Spleen (tissue), 7 donors: ENCODE results near the gene ACCS.

Experiments
- CTCF ChIP-seq, 11 experiments: fragments of 200-600 bp in 7 of 11; fragments of 450-650 bp in 4 of 11; sonication (generic) in 4 of 11; IDR thresholded peaks in 8 of 11; conservative IDR thresholded peaks in 3 of 11; 1 replicate in 7 of 11; 2 replicates in 4 of 11; pipeline versions ENCODE4 v1.4.0 to v1.8.0; 2016 to 2021; ENCODE audit warnings: antibody characterized with exemption in 11 of 11, inconsistent platforms in 4 of 11, mild to moderate bottlenecking in 1 of 11
- POLR2A ChIP-seq, 3 donors: fragments of 450-650 bp; IDR thresholded peaks; one replicate each; pipeline ENCODE4 v1.5.1; 2017; ENCODE audit warnings: antibody characterized with exemption in 3 of 3, mild to moderate bottlenecking in 1 of 3
- donor health status: DM: no; HTN: no; CAD: no; lungs with moderate emphysema.
- donor health status: DM: no; HTN: no; CAD: no.
- donor health status: DM: no; HTN: no; CAD: no.

- no peak for TF ChIP-seq CTCF (IDR thresholded peaks at IDR 0.05 in 8 of 11, conservative IDR thresholded peaks at IDR 0.05 in 3 of 11)
- no peak for TF ChIP-seq POLR2A (IDR thresholded peaks at IDR 0.05)
Observed at GRCh38 chr11:44088377-44088776, 22.3 kb downstream of the ACCS start.
